Measurements from ENCODE around the gene HECA.
"Not testable (repeated sequence)": the region's sequence is repeated elsewhere in the genome, so short reads cannot be mapped to it uniquely, and the experiment has no call there.

GRCh38 chr6:139140854-139141253, 6.0 kb downstream of the HECA start:
- not testable (repeated sequence) for TF ChIP-seq CEBPB (IDR thresholded peaks at IDR 0.05; ENCODE audit: borderline replicate concordance in 1 of 2, low read depth in 2 of 2, low read length in 2 of 2); NFIC (IDR thresholded peaks at IDR 0.05; ENCODE audit: low read depth, low read length); POU2F2 (IDR thresholded peaks at IDR 0.05; ENCODE audit: borderline replicate concordance, low read depth, low read length); SPI1 (IDR thresholded peaks at IDR 0.05; ENCODE audit: borderline replicate concordance, insufficient read depth, low read depth, low read length)
- TF ChIP-seq, protein P1, sequence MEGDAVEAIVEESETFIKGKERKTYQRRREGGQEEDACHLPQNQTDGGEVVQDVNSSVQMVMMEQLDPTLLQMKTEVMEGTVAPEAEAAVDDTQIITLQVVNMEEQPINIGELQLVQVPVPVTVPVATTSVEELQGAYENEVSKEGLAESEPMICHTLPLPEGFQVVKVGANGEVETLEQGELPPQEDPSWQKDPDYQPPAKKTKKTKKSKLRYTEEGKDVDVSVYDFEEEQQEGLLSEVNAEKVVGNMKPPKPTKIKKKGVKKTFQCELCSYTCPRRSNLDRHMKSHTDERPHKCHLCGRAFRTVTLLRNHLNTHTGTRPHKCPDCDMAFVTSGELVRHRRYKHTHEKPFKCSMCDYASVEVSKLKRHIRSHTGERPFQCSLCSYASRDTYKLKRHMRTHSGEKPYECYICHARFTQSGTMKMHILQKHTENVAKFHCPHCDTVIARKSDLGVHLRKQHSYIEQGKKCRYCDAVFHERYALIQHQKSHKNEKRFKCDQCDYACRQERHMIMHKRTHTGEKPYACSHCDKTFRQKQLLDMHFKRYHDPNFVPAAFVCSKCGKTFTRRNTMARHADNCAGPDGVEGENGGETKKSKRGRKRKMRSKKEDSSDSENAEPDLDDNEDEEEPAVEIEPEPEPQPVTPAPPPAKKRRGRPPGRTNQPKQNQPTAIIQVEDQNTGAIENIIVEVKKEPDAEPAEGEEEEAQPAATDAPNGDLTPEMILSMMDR (IDR thresholded peaks at IDR 0.05 in 2 of 3, conservative IDR thresholded peaks at IDR 0.05 in 1 of 3; ENCODE audit: control insufficient read depth in 2 of 3, extremely low read depth in 1 of 3, insufficient read depth in 1 of 3, low read depth in 3 of 3, low read length in 3 of 3) = not testable (repeated sequence)
- TF ChIP-seq, protein P2, sequence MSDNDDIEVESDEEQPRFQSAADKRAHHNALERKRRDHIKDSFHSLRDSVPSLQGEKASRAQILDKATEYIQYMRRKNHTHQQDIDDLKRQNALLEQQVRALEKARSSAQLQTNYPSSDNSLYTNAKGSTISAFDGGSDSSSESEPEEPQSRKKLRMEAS (IDR thresholded peaks at IDR 0.05; ENCODE audit: low read depth, low read length) = not testable (repeated sequence)
